ENCODE results near the gene VAT1.

DNA sequence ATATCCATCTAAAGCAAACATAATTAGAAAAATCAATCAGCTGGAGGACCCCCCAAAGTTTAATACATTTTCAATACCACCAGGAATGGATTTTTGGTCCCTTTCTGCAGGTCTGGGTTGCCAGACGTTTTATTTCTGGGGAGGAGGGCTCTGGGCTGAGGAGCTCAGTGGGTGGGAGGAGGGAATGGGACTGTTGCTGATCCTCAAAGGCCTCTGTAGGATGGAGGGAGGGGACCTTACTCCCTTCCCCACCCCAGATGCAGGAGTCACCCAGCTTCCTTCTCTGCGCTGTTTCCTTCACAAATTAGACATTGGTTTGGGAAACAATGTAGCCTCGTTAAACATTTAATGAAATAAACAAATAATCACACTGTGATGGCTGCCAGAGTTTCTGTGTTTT is 9.5 kb upstream of the VAT1 start:
- TF ChIP-seq EZH2 (IDR thresholded peaks at IDR 0.05; ENCODE audit: insufficient read depth, poor library complexity, severe bottlenecking) (no peak), EZH2phosphoT487 (IDR thresholded peaks at IDR 0.05; ENCODE audit: insufficient read depth, low read depth) (no peak)
